Measurements from ENCODE around the gene GRB10. TPM values are rescaled to one million over a fixed set of nuclear protein-coding genes. Genes with fewer than 3 reads are reported as not detected.

Gene GRB10
- total and polyA plus RNA-seq, 2 of the 8 experiments (the other 6 are each of a cell fraction or from before 2014, with no cell fraction given) = 35.7 to 97.0 TPM

DNA sequence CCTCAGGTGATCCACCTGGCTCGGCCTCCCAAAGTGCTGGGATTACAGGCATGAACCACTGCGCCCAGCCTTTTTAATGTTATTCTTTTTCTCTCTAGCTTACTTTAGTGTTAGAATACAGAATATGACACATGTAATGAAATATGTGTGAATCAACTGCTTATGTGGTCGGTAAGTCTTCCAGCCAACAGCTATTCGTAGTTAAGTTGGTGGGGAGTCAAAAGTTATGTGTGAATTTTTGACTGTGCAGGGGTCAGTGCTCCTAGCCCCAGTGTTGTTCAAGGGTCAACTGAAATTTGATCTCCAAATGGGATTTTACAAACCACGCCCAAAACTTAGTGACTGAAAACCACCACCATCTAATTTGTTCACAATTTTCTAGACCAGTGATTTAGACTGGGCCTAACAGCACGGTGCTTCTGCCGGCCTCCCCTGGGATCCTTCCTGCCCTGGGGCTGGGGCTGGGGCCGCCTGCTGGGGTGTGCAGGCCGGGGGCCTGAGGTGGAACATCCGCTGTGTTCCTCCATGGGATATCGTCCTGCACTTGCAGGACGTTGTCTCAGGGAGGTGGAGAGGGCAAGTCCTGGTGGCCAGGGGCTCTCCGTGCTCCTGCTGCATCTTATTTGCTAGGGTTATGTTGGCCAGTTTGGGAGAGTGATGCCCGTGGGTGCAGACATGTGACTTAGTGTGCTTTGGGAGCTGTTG is 24.5 kb upstream of the GRB10 start (continued):
- TF ChIP-seq, protein P1, sequence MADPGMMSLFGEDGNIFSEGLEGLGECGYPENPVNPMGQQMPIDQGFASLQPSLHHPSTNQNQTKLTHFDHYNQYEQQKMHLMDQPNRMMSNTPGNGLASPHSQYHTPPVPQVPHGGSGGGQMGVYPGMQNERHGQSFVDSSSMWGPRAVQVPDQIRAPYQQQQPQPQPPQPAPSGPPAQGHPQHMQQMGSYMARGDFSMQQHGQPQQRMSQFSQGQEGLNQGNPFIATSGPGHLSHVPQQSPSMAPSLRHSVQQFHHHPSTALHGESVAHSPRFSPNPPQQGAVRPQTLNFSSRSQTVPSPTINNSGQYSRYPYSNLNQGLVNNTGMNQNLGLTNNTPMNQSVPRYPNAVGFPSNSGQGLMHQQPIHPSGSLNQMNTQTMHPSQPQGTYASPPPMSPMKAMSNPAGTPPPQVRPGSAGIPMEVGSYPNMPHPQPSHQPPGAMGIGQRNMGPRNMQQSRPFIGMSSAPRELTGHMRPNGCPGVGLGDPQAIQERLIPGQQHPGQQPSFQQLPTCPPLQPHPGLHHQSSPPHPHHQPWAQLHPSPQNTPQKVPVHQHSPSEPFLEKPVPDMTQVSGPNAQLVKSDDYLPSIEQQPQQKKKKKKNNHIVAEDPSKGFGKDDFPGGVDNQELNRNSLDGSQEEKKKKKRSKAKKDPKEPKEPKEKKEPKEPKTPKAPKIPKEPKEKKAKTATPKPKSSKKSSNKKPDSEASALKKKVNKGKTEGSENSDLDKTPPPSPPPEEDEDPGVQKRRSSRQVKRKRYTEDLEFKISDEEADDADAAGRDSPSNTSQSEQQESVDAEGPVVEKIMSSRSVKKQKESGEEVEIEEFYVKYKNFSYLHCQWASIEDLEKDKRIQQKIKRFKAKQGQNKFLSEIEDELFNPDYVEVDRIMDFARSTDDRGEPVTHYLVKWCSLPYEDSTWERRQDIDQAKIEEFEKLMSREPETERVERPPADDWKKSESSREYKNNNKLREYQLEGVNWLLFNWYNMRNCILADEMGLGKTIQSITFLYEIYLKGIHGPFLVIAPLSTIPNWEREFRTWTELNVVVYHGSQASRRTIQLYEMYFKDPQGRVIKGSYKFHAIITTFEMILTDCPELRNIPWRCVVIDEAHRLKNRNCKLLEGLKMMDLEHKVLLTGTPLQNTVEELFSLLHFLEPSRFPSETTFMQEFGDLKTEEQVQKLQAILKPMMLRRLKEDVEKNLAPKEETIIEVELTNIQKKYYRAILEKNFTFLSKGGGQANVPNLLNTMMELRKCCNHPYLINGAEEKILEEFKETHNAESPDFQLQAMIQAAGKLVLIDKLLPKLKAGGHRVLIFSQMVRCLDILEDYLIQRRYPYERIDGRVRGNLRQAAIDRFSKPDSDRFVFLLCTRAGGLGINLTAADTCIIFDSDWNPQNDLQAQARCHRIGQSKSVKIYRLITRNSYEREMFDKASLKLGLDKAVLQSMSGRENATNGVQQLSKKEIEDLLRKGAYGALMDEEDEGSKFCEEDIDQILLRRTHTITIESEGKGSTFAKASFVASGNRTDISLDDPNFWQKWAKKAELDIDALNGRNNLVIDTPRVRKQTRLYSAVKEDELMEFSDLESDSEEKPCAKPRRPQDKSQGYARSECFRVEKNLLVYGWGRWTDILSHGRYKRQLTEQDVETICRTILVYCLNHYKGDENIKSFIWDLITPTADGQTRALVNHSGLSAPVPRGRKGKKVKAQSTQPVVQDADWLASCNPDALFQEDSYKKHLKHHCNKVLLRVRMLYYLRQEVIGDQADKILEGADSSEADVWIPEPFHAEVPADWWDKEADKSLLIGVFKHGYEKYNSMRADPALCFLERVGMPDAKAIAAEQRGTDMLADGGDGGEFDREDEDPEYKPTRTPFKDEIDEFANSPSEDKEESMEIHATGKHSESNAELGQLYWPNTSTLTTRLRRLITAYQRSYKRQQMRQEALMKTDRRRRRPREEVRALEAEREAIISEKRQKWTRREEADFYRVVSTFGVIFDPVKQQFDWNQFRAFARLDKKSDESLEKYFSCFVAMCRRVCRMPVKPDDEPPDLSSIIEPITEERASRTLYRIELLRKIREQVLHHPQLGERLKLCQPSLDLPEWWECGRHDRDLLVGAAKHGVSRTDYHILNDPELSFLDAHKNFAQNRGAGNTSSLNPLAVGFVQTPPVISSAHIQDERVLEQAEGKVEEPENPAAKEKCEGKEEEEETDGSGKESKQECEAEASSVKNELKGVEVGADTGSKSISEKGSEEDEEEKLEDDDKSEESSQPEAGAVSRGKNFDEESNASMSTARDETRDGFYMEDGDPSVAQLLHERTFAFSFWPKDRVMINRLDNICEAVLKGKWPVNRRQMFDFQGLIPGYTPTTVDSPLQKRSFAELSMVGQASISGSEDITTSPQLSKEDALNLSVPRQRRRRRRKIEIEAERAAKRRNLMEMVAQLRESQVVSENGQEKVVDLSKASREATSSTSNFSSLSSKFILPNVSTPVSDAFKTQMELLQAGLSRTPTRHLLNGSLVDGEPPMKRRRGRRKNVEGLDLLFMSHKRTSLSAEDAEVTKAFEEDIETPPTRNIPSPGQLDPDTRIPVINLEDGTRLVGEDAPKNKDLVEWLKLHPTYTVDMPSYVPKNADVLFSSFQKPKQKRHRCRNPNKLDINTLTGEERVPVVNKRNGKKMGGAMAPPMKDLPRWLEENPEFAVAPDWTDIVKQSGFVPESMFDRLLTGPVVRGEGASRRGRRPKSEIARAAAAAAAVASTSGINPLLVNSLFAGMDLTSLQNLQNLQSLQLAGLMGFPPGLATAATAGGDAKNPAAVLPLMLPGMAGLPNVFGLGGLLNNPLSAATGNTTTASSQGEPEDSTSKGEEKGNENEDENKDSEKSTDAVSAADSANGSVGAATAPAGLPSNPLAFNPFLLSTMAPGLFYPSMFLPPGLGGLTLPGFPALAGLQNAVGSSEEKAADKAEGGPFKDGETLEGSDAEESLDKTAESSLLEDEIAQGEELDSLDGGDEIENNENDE (IDR thresholded peaks at IDR 0.05; ENCODE audit: insufficient replicate concordance, low read length) = no peak
- no peak for TF ChIP-seq CHD1 (IDR thresholded peaks at IDR 0.05; ENCODE audit: low read depth, low read length)
- TF ChIP-seq FOSL1 (IDR thresholded peaks at IDR 0.05; ENCODE audit: insufficient read depth, low read depth, low read length) = no peak
- TF ChIP-seq SAP30 (IDR thresholded peaks at IDR 0.05; ENCODE audit: insufficient read depth, insufficient replicate concordance, low read length) = no peak
- no peak for TF ChIP-seq GTF2F1 (IDR thresholded peaks at IDR 0.05; ENCODE audit: borderline replicate concordance, low read depth, low read length)
- no peak for TF ChIP-seq HDAC2 (IDR thresholded peaks at IDR 0.05; ENCODE audit: borderline replicate concordance in 1 of 2, low read depth in 2 of 2, low read length in 2 of 2)
- TF ChIP-seq CEBPB (IDR thresholded peaks at IDR 0.05; ENCODE audit: low read depth, low read length) = no peak
- TF ChIP-seq ATF3 (IDR thresholded peaks at IDR 0.05; ENCODE audit: insufficient read depth, low read depth, low read length) = no peak
- TF ChIP-seq, protein P2, sequence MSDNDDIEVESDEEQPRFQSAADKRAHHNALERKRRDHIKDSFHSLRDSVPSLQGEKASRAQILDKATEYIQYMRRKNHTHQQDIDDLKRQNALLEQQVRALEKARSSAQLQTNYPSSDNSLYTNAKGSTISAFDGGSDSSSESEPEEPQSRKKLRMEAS (IDR thresholded peaks at IDR 0.05) = no peak

Measured in H1 (cell line).